ENCODE data around the gene BORCS8. TPM values are rescaled to one million over a fixed set of nuclear protein-coding genes. Genes with fewer than 3 reads are reported as not detected.

BORCS8 gene
- total and polyA plus RNA-seq, 2 of the 13 experiments (the other 11 are each of a cell fraction or from before 2014, with no cell fraction given), result 9.6 to 13.3 TPM

DNA sequence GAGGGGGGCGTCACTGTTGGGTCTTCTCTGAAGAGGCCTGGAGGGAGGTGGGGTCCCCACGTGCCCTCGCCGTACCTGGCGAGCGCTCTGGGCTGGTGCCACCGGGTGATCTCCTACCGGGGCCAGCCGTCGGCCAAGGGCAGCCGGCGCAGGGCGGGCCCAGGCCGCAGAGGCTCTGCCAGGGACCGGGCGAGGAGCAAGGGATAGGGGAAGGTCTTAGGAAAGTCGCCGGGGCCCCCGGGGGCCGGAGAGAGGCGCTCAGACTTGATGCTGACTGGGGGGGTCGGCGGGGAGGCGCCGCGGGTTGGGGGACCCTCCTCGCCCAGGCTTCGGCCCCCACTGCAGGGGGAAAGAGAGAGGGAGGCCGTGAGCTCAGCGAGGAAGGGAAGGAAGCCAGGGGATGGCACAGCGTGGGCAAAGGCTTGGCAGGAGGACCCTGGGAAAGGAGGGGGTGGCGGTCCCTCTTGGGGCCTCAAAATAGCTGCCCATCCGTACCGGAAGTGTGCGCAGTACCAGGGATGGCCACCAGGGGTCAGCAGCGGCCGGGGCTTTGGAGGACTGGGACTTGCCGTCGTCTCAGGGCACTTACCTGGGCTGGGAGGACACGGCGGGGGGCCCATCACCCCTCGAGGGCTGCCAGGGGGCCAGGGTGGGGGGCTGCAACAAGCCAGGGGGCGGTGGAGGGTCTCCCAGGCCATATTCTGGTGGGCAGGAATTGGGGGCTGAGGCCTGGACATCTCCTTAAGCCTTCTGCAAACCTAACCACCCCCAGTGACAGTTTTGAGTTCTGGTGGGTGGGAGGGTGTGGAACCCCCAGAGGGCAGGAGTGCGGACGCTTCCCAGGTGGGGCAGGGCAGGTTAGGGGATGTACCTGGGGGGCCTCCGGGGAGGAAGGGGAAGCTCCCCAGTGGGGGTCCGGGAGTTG, 46.0 kb downstream of the BORCS8 start (continued):
- TF ChIP-seq ERF (CRISPR knock-in tag; IDR thresholded peaks at IDR 0.05) (0 out of 2 replicates have a peak, but pooled peaks have one; percentile 37), ZNF777 (CRISPR knock-in tag; IDR thresholded peaks at IDR 0.05) (0 out of 2 replicates have a peak, but pooled peaks have one; percentile 44), XRCC5 (optimal IDR thresholded peaks at IDR 0.05; ENCODE audit: low read length) (peak; percentile 24)

DNA sequence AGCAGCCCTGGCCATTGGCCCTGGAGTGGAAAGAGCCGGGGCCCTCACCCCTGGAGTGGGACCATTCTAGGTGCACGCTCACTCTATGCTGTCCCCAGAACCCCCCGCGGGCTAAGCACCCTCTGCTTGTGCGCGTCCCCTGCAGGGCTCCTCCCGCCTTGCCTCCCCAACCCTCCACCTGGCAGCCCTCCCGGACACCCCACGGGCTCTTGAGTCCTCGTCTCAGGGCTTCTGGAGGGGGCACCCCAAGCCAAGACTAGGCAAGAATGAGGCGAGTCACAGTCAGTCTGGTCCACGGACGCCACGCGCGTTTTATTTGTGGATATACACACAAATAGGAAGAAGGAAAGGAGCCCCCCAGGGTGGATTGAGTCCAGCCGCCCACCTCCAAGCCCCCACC, 46.7 kb downstream of the BORCS8 start:
- Histone ChIP-seq H3K27ac (ENCODE audit: extremely low read length, insufficient read depth, low read length) (no peak overlapping the region), H3K9me3 (ENCODE audit: low read length) (no peaks in the 10 kb centered on the region), H3K79me2 (ENCODE audit: insufficient read depth, low read length) (no peaks in the 10 kb centered on the region), H3K36me3 (replicated peaks in 1 of 2; ENCODE audit: control insufficient read depth in 1 of 2, insufficient read depth in 2 of 2, low read length in 2 of 2) (peaks cover 2 to 11% of the 10 kb centered on the region in 2 experiments; a peak in 3 of 5 replicates), H3K27me3 (ENCODE audit: control insufficient read depth in 1 of 2, insufficient read depth in 2 of 2, low read length in 2 of 2) (no peaks in the 10 kb centered on the region), H3K9ac (ENCODE audit: insufficient read depth, low read depth, low read length) (no peak overlapping the region), H3K4me3 (replicated peaks in 1 of 3; ENCODE audit: insufficient read depth in 1 of 3, low read depth in 2 of 3, low read length in 3 of 3) (no peak overlapping the region), H2AFZ (ENCODE audit: low read length) (no peak overlapping the region), H3K4me2 (ENCODE audit: low read depth, low read length) (no peak overlapping the region), H3K4me1 (ENCODE audit: insufficient read depth, low read length) (no peaks in the 10 kb centered on the region), H4K20me1 (ENCODE audit: insufficient read depth, low read length) (no peaks in the 10 kb centered on the region)
- POLR2A ChIA-PET, result interaction anchor here (1.1 kb wide), 1 partner anchor 25 kb away, joined by 3 read pairs; the partner anchor contains the start of gene MEF2B
- in situ Hi-C loops (cut with HindIII; ENCODE audit: extremely low pct_ligation_motif_present, low pct_unique_long_range_greater_than_20kb) (no loop called here), intact Hi-C loops (cut with micrococcal nuclease; ENCODE audit: unreplicated experiment) (no loop called here)
- WGBS (ENCODE audit: low lambda C conversion rate), result 84% methylated on average over 16 of the region's 17 CpGs
- FAIRE-seq (no peak), DNase-seq (ENCODE audit: low spot score) (no peak), ATAC-seq (no peak)
- CTCF ChIA-PET (ENCODE audit: low intra/inter-chr PET ratio, low total read pairs), result interaction anchor here (0.8 to 5.0 kb wide), 3 partner anchors 26 to 216 kb away, joined by 4 to 88 read pairs (median 6); no protein-coding TSS in a partner anchor
- TF ChIP-seq CAMTA2 (CRISPR knock-in tag; IDR thresholded peaks at IDR 0.05; ENCODE audit: borderline replicate concordance), result no peak
- TF ChIP-seq ZBTB1 (CRISPR knock-in tag; IDR thresholded peaks at IDR 0.05; ENCODE audit: borderline replicate concordance), result no peak
- TF ChIP-seq TCF7 (IDR thresholded peaks at IDR 0.05; ENCODE audit: low read depth), result no peak
- no TSS peak for BruUV-seq (replicated peaks)
